Sigmoid colon (tissue), 7 donors: ENCODE data around the gene PARD3. TPM values are rescaled to one million over a fixed set of nuclear protein-coding genes. Genes with fewer than 3 reads are reported as not detected.
"Not testable (repeated sequence)": the region's sequence is repeated elsewhere in the genome, so short reads cannot be mapped to it uniquely, and the experiment has no call there.

Experiments
- DNase-seq: peaks from one replicate; pipeline ENCODE4 v3.0.0-alpha.2; 2019
- H3K27ac ChIP-seq, 4 donors: fragments of 200-600 bp; sonication (generic); one replicate each; pipeline ENCODE4 v1.5.1; 2016 to 2019; ENCODE audit warnings: mild to moderate bottlenecking in 1 of 4
- H3K27me3 ChIP-seq, 3 donors: fragments of 200-600 bp; sonication (generic); one replicate each; pipeline ENCODE4 v1.5.1; 2019; ENCODE audit warnings: mild to moderate bottlenecking in 1 of 3
- H3K36me3 ChIP-seq, 4 donors: fragments of 200-600 bp; sonication (generic); one replicate each; pipeline ENCODE4 v1.5.1; 2016 to 2019
- H3K4me1 ChIP-seq, 4 donors: fragments of 200-600 bp; sonication (generic); one replicate each; pipeline ENCODE4 v1.5.1; 2017 to 2019
- H3K4me3 ChIP-seq, 4 donors: fragments of 200-600 bp; sonication (generic); one replicate each; pipeline ENCODE4 v1.5.1; 2017 to 2019; ENCODE audit warnings: mild to moderate bottlenecking in 2 of 4, moderate library complexity in 1 of 4
- H3K9me3 ChIP-seq, 4 donors: fragments of 200-600 bp in 3 of 4; sonication (generic) in 3 of 4; one replicate each; pipeline versions ENCODE4 v1.5.1 to v1.6.1; 2013 to 2019
- EP300 ChIP-seq, 4 donors: sonication (generic); formaldehyde crosslinking; IDR thresholded peaks; one replicate each; pipeline ENCODE4 v1.6.1; 2017; ENCODE audit warnings: antibody characterized with exemption in 4 of 4
- POLR2A ChIP-seq, 2 donors: fragments of 450-650 bp; IDR thresholded peaks; one replicate each; pipeline ENCODE4 v1.6.1; 2016; ENCODE audit warnings: antibody characterized with exemption in 2 of 2, mild to moderate bottlenecking in 2 of 2, moderate library complexity in 2 of 2
- POLR2AphosphoS5 ChIP-seq, 4 donors: sonication (generic); formaldehyde crosslinking; IDR thresholded peaks; one replicate each; pipeline ENCODE4 v1.6.1; 2017; ENCODE audit warnings: antibody characterized with exemption in 4 of 4
- WGBS, 2 donors: extraction: QIAGEN DNeasy Blood & Tissue Kit; methylation state at CpG; one replicate each; pipeline ENCODE4 v1.1.7; 2013; 5-methylcytosine and 5-hydroxymethylcytosine counted together
- intact Hi-C: fragments of 100-400 bp; cut with DNase I; formaldehyde crosslinking; loops from one replicate; pipeline ENCODE4 v1.15.1; 2023
- polyA plus RNA-seq, 3 donors: library from polyadenylated mRNA; stranded (reverse); fragments of 200-250 nt; gene quantifications; one replicate each; pipeline ENCODE4 v1.2.3, GENCODE V29; 2013
- total RNA-seq, 4 donors: library from RNA; depleted of rRNA; stranded (reverse); fragments of >200 nt; gene quantifications; one replicate each; pipeline ENCODE4 v1.1.0, GENCODE V29; 2016
- TF ChIP-seq, protein P1 (sequence below), 4 experiments: fragments of 450-650 bp in 3 of 4; fragments of 200-600 bp in 1 of 4; IDR thresholded peaks; one replicate each; pipeline ENCODE4 v1.5.1; 2016 to 2019; ENCODE audit warnings: antibody characterized with exemption in 4 of 4, mild to moderate bottlenecking in 3 of 4, moderate library complexity in 2 of 4
- donor health status: healthy with polysubstance abuse.
- donor health status: Bipolar disorder and iron deficiency.
- donor health status: healthy.

PARD3 gene
- total and polyA plus RNA-seq, 7 donors, result 17.5 to 96.4 (median 75.9) TPM

DNA sequence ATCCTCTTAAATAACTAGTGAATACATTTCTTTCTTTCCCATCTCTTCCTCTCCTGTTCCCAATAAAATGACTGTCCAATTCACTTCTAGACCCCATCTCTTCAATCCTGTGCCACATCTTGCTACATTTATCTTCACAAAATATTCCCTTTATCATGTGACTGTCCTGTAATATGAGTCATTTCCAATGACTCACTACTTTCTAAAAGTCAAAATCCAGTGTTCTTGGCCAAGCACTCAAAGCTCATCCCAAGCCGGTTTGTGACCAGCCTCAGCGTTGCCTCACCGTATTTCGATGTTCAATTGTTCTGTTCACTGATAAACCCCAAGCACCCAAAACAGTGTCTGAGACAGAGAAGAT lies 104.7 kb downstream of the PARD3 start:
- TF ChIP-seq, protein P1, sequence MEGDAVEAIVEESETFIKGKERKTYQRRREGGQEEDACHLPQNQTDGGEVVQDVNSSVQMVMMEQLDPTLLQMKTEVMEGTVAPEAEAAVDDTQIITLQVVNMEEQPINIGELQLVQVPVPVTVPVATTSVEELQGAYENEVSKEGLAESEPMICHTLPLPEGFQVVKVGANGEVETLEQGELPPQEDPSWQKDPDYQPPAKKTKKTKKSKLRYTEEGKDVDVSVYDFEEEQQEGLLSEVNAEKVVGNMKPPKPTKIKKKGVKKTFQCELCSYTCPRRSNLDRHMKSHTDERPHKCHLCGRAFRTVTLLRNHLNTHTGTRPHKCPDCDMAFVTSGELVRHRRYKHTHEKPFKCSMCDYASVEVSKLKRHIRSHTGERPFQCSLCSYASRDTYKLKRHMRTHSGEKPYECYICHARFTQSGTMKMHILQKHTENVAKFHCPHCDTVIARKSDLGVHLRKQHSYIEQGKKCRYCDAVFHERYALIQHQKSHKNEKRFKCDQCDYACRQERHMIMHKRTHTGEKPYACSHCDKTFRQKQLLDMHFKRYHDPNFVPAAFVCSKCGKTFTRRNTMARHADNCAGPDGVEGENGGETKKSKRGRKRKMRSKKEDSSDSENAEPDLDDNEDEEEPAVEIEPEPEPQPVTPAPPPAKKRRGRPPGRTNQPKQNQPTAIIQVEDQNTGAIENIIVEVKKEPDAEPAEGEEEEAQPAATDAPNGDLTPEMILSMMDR (IDR thresholded peaks at IDR 0.05), result no peak
- peak in 2 of 4 donors; percentile 9 to 51 for TF ChIP-seq POLR2AphosphoS5 (IDR thresholded peaks at IDR 0.05)
- no peaks in the 10 kb centered on the region for H3K27me3 ChIP-seq
- H3K27ac ChIP-seq, result peak overlapping the region; percentile 41 to 62 (median 54)
- intact Hi-C loops, result no loop called here
- H3K36me3 ChIP-seq, result no peaks in the 10 kb centered on the region
- 79 to 86% methylated on average over 4 of the region's 4 CpGs for WGBS, 2 donors
- H3K4me3 ChIP-seq, result no peak overlapping the region
- H3K9me3 ChIP-seq, result no peaks in the 10 kb centered on the region
- peaks cover 0 to 92% (median 77%) of the 10 kb centered on the region in 4 donors for H3K4me1 ChIP-seq
- peak; percentile 85 for DNase-seq

DNA sequence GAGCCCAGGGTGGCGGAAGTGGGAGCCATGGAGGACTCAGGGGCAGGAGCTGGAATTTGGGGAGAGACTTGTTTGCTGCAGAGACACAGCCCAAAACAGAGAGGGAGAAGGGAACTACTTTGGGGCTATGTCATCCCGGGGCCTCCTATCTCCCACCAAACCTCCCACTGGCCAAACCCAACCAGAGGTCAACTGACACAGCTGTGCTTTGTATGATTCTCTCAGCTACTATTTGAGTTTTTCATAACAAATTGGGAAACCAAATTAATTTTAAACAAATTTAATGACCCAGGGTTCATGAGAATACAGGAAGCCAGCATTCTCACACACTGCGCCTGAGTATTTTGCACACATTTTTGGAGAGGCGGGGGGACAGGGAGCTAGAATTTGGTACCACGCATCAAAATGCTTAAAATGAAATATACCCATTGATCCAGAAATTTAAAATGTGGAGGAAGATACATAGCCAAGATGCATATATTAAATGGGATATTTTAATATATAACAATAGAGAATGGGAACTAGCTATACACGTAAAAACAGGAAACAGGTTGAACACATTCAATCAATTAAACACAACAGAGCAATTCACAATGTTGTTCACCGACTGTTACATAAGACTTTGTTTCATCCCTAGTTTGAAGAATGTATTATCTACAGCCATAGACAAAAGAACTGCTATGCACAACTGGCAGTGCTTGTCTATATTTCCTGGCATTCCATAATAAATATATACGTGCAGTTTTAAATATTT lies 105.3 kb downstream of the PARD3 start:
- no peaks in the 10 kb centered on the region for H3K9me3 ChIP-seq
- H3K36me3 ChIP-seq, result no peaks in the 10 kb centered on the region
- no peaks in the 10 kb centered on the region for H3K27me3 ChIP-seq
- TF ChIP-seq, protein P1 (IDR thresholded peaks at IDR 0.05), result no peak
- no peak for TF ChIP-seq EP300 (IDR thresholded peaks at IDR 0.05)
- no peak for TF ChIP-seq POLR2A (IDR thresholded peaks at IDR 0.05)
- TF ChIP-seq POLR2AphosphoS5 (IDR thresholded peaks at IDR 0.05), result no peak
- no peak overlapping the region for H3K4me3 ChIP-seq
- intact Hi-C loops, result no loop called here
- 80 to 88% methylated on average over 8 of the region's 8 CpGs for WGBS, 2 donors
- peak overlapping the region in 3 of 4 donors; percentile 52 to 62 (median 55) for H3K27ac ChIP-seq
- DNase-seq, result no peak
- H3K4me1 ChIP-seq, result peaks cover 0 to 95% (median 81%) of the 10 kb centered on the region in 4 donors

DNA sequence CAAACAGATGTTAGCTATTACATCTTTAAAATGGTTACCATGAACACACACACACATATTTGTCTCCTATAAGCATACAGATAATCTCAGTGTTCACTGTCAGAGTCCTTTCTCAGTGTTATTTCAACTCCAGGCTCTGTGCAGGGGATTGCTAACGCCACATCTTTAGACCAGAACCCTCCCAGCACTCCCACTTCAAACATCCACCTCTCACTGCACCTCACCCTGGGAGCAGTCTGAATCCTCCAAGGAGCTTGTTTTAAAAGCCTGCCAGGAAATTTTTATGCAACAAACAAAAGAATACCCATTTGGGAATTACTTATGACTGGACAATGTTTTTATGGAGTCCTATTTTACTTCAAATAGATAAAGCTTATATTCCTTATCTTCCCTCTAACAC lies 107.4 kb downstream of the PARD3 start:
- H3K4me1 ChIP-seq, result peaks cover 0 to 96% (median 86%) of the 10 kb centered on the region in 4 donors
- 74 to 83% methylated on average over 1 of the region's 1 CpG for WGBS, 2 donors
- TF ChIP-seq, protein P1 (IDR thresholded peaks at IDR 0.05), result no peak
- no peak for TF ChIP-seq POLR2A (IDR thresholded peaks at IDR 0.05)
- no peak for TF ChIP-seq EP300 (IDR thresholded peaks at IDR 0.05)
- no peak for TF ChIP-seq POLR2AphosphoS5 (IDR thresholded peaks at IDR 0.05)
- DNase-seq, result no peak
- peak overlapping the region in 3 of 4 donors; percentile 28 to 72 (median 57) for H3K27ac ChIP-seq
- H3K27me3 ChIP-seq, result no peaks in the 10 kb centered on the region
- no peaks in the 10 kb centered on the region for H3K36me3 ChIP-seq
- H3K4me3 ChIP-seq, result no peak overlapping the region
- intact Hi-C loops, result no loop called here
- H3K9me3 ChIP-seq, result no peaks in the 10 kb centered on the region

DNA sequence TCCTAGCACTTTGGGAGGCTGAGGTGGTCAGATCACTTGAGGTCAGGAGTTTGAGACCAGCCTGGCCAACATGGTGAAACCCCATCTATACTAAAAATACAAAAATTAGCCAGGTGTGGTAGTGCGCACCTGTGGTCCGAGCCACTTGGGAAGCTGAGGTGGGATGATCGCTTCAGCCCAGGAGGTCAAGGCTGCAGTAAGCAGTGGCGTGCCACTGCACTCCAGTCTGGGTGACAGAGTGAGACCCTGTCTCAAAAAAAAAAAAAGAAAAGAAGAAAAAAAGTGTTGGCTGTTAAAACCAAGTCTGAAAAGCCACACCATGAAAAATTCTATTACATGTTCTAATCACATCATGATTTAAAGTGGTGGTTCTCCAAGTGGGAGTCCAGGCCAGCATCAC lies 108.1 kb downstream of the PARD3 start:
- H3K4me3 ChIP-seq, H3K27me3 ChIP-seq, H3K9me3 ChIP-seq, intact Hi-C loops, H3K36me3 ChIP-seq, DNase-seq: not testable (repeated sequence)
- WGBS, 2 donors, result 96 to 97% methylated on average over 4 of the region's 4 CpGs
- Histone ChIP-seq H3K4me1 (peaks cover 0 to 96% (median 86%) of the 10 kb centered on the region in 4 donors), H3K27ac (peak overlapping the region in 3 of 4 donors; percentile 28 to 72 (median 57))

DNA sequence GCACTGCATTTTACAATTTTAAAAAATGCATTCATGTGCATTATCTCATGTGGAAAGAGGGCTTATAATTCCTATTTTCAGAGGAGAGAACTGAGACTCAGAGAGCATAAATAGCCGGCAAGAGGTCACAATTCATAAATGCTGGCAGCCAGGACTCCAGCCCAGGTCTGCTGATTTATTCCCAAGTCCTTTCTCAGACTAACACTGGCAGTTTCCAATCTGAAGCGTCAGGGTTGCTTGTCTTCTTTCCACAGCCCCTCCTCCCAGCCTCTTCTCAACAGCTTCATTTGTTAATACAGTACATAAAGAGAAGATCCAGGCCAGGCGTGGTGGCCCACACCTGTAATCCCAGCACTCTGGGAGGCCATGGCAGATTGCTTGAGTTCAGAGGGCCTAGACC lies 108.9 kb downstream of the PARD3 start:
- no peaks in the 10 kb centered on the region for H3K9me3 ChIP-seq
- peaks cover 0 to 92% (median 83%) of the 10 kb centered on the region in 4 donors for H3K4me1 ChIP-seq
- H3K27ac ChIP-seq, result peak overlapping the region in 3 of 4 donors; percentile 58 to 72 (median 66)
- intact Hi-C loops, result no loop called here
- no peak for DNase-seq
- TF ChIP-seq POLR2AphosphoS5 (IDR thresholded peaks at IDR 0.05) (no peak), POLR2A (IDR thresholded peaks at IDR 0.05) (no peak), EP300 (IDR thresholded peaks at IDR 0.05) (no peak)
- TF ChIP-seq, protein P1 (IDR thresholded peaks at IDR 0.05), result no peak
- 79 to 85% methylated on average over 3 of the region's 3 CpGs for WGBS, 2 donors
- H3K27me3 ChIP-seq, result no peaks in the 10 kb centered on the region
- H3K36me3 ChIP-seq, result no peaks in the 10 kb centered on the region
- H3K4me3 ChIP-seq, result no peak overlapping the region
